CD4-positive, alpha-beta T cell (primary cell): Measurements from ENCODE around the gene NT5DC2. TPM values are rescaled to one million over a fixed set of nuclear protein-coding genes. Genes with fewer than 3 reads are reported as not detected.
"Not testable (repeated sequence)": the region's sequence is repeated elsewhere in the genome, so short reads cannot be mapped to it uniquely, and the experiment has no call there.

ENCODE experiments used
- ATAC-seq: fragments of 200-7000 bp; cut with Tn5 transposase; one replicate; pipeline ENCODE4 v1.10.0; 2022; ENCODE audit warnings: mild to moderate bottlenecking; ENCODE audit not compliant: poor library complexity
- CTCF ChIA-PET: fragments of 350-600 bp; sonication (Branson Sonifier 250); formaldehyde crosslinking; loops from one replicate; lab custom pipeline; 2021; ENCODE audit warnings: antibody characterized with exemption, inconsistent platforms; lab: Charles Lee
- POLR2A ChIA-PET: fragments of 350-600 bp; sonication (Branson Sonifier 250); formaldehyde crosslinking; loops from one replicate; lab custom pipeline; 2021; ENCODE audit warnings: antibody characterized with exemption, inconsistent platforms; lab: Charles Lee
- DNase-seq, 14 experiments: peaks; one replicate each; pipeline ENCODE4 v3.0.0-alpha.2; 2013 to 2020; ENCODE audit warnings: mixed read lengths in 2 of 14
- H3K27ac ChIP-seq, 2 donors: one replicate each; pipeline versions ENCODE4 v1.5.1 to v1.7.0; 2013; ENCODE audit warnings: low read length in 2 of 2, low read depth in 1 of 2, mild to moderate bottlenecking in 1 of 2
- H3K27me3 ChIP-seq, 2 experiments: 1 replicate in 1 of 2; 2 replicates in 1 of 2; pipeline versions ENCODE4 v1.6.1 to v1.7.0; 2013; ENCODE audit warnings: low read length in 2 of 2, control low read depth in 1 of 2, mild to moderate bottlenecking in 1 of 2, moderate library complexity in 1 of 2; ENCODE audit not compliant: insufficient read depth in 2 of 2, control insufficient read depth in 1 of 2
- H3K36me3 ChIP-seq: one replicate; pipeline ENCODE4 v1.6.1; 2013; ENCODE audit warnings: low read length, control low read depth; ENCODE audit not compliant: insufficient read depth
- H3K4me1 ChIP-seq: one replicate; pipeline ENCODE4 v1.6.1; 2013; ENCODE audit warnings: low read length, control low read depth; ENCODE audit not compliant: insufficient read depth
- H3K4me3 ChIP-seq: one replicate; pipeline ENCODE4 v1.5.1; 2013; ENCODE audit warnings: mild to moderate bottlenecking, low read length, moderate library complexity
- H3K9me3 ChIP-seq, 2 experiments: 1 replicate in 1 of 2; 2 replicates in 1 of 2; pipeline versions ENCODE4 v1.6.1 to v1.7.0; 2013; ENCODE audit warnings: low read length in 2 of 2, mild to moderate bottlenecking in 2 of 2, control low read depth in 1 of 2, moderate library complexity in 1 of 2; ENCODE audit not compliant: control insufficient read depth in 1 of 2, insufficient read depth in 1 of 2
- H3K27ac Mint-ChIP-seq: one replicate; pipeline ENCODE4 v1.8.0; 2020; ENCODE audit warnings: mixed read lengths
- H3K27me3 Mint-ChIP-seq: one replicate; pipeline ENCODE4 v1.8.0; 2021; ENCODE audit warnings: mixed read lengths
- H3K36me3 Mint-ChIP-seq: one replicate; pipeline ENCODE4 v1.8.0; 2021; ENCODE audit warnings: low read depth, mixed read lengths
- H3K4me1 Mint-ChIP-seq: one replicate; pipeline ENCODE4 v1.8.0; 2021; ENCODE audit warnings: low read depth, mixed read lengths
- H3K4me3 Mint-ChIP-seq: one replicate; pipeline ENCODE4 v1.8.0; 2020; ENCODE audit warnings: mild to moderate bottlenecking, mixed read lengths
- H3K9me3 Mint-ChIP-seq: one replicate; pipeline ENCODE4 v1.8.0; 2020; ENCODE audit warnings: mixed read lengths
- CTCF ChIP-seq: fragments of 200-600 bp; IDR thresholded peaks from one replicate; pipeline ENCODE4 v1.8.0; 2022; ENCODE audit warnings: antibody characterized with exemption, mild to moderate bottlenecking
- intact Hi-C, 2 experiments: fragments of 100-400 bp; cut with DNase I in 1 of 2; cut with micrococcal nuclease in 1 of 2; formaldehyde crosslinking; loops; one replicate each; pipeline versions ENCODE4 v1.15.1 to v1.9.0; 2023 to 2025; cut with DNase I, micrococcal nuclease
- total RNA-seq, 174 experiments: library from RNA in 2 of 174; stranded (reverse) in 2 of 174; gene quantifications; one replicate each; pipeline ENCODE4 v1.2.3 and lab custom pipeline; 2021 to 2026

The NT5DC2 gene
- total RNA-seq, 2 experiments from 2014 or later: 2.5 to 4.2 TPM

GRCh38 chr3:52528586-52529375, 4.9 kb downstream of the NT5DC2 start:
- no peak for TF ChIP-seq CTCF
- Histone ChIP-seq H3K27me3 (peaks cover 0 to 3% of the 10 kb centered on the region in 2 experiments), H3K27ac (no peak overlapping the region), H3K9me3 (no peaks in the 10 kb centered on the region), H3K4me3 (no peak overlapping the region), H3K4me1 (peaks cover 15% of the 10 kb centered on the region), H3K36me3 (no peaks in the 10 kb centered on the region)
- no peaks in the 10 kb centered on the region for H3K27me3 Mint-ChIP-seq
- H3K27ac Mint-ChIP-seq: no peak overlapping the region
- H3K4me1 Mint-ChIP-seq: no peaks in the 10 kb centered on the region
- DNase-seq (no peak), ATAC-seq (no peak)
- ChIA-PET POLR2A (no interaction called here), CTCF (no interaction called here)
- intact Hi-C loops: no loop called here
- no peaks in the 10 kb centered on the region for H3K9me3 Mint-ChIP-seq
- H3K36me3 Mint-ChIP-seq: no peaks in the 10 kb centered on the region
- no peak overlapping the region for H3K4me3 Mint-ChIP-seq

GRCh38 chr3:52527732-52528585, 5.7 kb downstream of the NT5DC2 start:
- intact Hi-C loops: no loop called here
- H3K9me3 ChIP-seq: no peaks in the 10 kb centered on the region
- H3K27me3 ChIP-seq: peaks cover 0 to 3% of the 10 kb centered on the region in 2 experiments
- Mint-ChIP-seq H3K4me3 (no peak overlapping the region), H3K4me1 (no peaks in the 10 kb centered on the region), H3K9me3 (no peaks in the 10 kb centered on the region), H3K27ac (no peak overlapping the region), H3K27me3 (no peaks in the 10 kb centered on the region), H3K36me3 (no peaks in the 10 kb centered on the region)
- no peak for DNase-seq
- ChIA-PET CTCF (no interaction called here), POLR2A (interaction anchor here (0.5 kb wide), 1 partner anchor 189 kb away, joined by 3 read pairs; no protein-coding TSS in a partner anchor)
- ATAC-seq: no peak
- H3K27ac ChIP-seq: no peak overlapping the region
- H3K36me3 ChIP-seq: no peaks in the 10 kb centered on the region
- TF ChIP-seq CTCF: no peak
- H3K4me3 ChIP-seq: no peak overlapping the region
- H3K4me1 ChIP-seq: peaks cover 12% of the 10 kb centered on the region

- H3K36me3 Mint-ChIP-seq: no peaks in the 10 kb centered on the region
Observed at GRCh38 chr3:52527039-52527731, 6.5 kb downstream of the NT5DC2 start.

GRCh38 chr3:52526671-52527038, 7.0 kb downstream of the NT5DC2 start:
- H3K9me3 ChIP-seq, H3K27ac Mint-ChIP-seq, H3K36me3 ChIP-seq, H3K4me1 ChIP-seq, H3K27ac ChIP-seq, H3K27me3 Mint-ChIP-seq, H3K27me3 ChIP-seq, H3K4me3 ChIP-seq, H3K4me3 Mint-ChIP-seq, H3K4me1 Mint-ChIP-seq, intact Hi-C loops, H3K9me3 Mint-ChIP-seq, DNase-seq, ATAC-seq, H3K36me3 Mint-ChIP-seq: not testable (repeated sequence)
- CTCF ChIA-PET: interaction anchor here (0.6 kb wide), 1 partner anchor 113 kb away, joined by 3 read pairs; no protein-coding TSS in a partner anchor
- POLR2A ChIA-PET: interaction anchor here (1.2 kb wide), 1 partner anchor 10 kb away, joined by 4 read pairs; the partner anchor contains the start of gene UQCC5

More at GRCh38 chr3:52527039-52527731, 6.5 kb downstream of the NT5DC2 start:
- no peak for ATAC-seq
- Histone ChIP-seq H3K36me3 (no peaks in the 10 kb centered on the region), H3K9me3 (no peaks in the 10 kb centered on the region), H3K27me3 (no peaks in the 10 kb centered on the region), H3K4me3 (no peak overlapping the region), H3K27ac (no peak overlapping the region), H3K4me1 (peaks cover 4% of the 10 kb centered on the region)
- Mint-ChIP-seq H3K27me3 (no peaks in the 10 kb centered on the region), H3K4me3 (no peak overlapping the region), H3K27ac (no peak overlapping the region), H3K4me1 (no peaks in the 10 kb centered on the region), H3K9me3 (no peaks in the 10 kb centered on the region)
- POLR2A ChIA-PET: interaction anchor here (0.5 to 1.2 kb wide), 2 partner anchors 9 to 188 kb away, joined by 3 to 4 read pairs; partner anchors contain the start of gene UQCC5
- intact Hi-C loops: no loop called here
- CTCF ChIA-PET: no interaction called here
- TF ChIP-seq CTCF: no peak
- DNase-seq: no peak
